H1 (cell line): ENCODE measurements around the gene EGLN3. TPM values are rescaled to one million over a fixed set of nuclear protein-coding genes. Genes with fewer than 3 reads are reported as not detected.

Experiments used
- CTCF ChIA-PET: fragments of 300-600 bp; sonication (Branson Sonifier 250); formaldehyde crosslinking; loops from one replicate; lab custom pipeline; 2021; ENCODE audit not compliant: partially characterized antibody; lab: Charles Lee
- POLR2A ChIA-PET: fragments of 300-600 bp; sonication (Branson Sonifier 250); formaldehyde crosslinking; loops from one replicate; lab custom pipeline; 2021; ENCODE audit warnings: inconsistent platforms; ENCODE audit not compliant: partially characterized antibody; lab: Charles Lee
- DNase-seq, 2 experiments: peaks; one replicate each; pipeline versions ENCODE4 v3.0.0 to v3.0.0-alpha.2; 2010 to 2022; ENCODE audit warnings: low spot score in 2 of 2, low read depth in 1 of 2, mixed read lengths in 1 of 2
- FAIRE-seq: peaks from 2 replicates; lab custom pipeline; 2011; peaks lifted over from hg19 to GRCh38; lab: Jason Lieb, UNC
- H2AFZ ChIP-seq: 2 replicates; pipeline ENCODE4 v1.8.1; 2012; ENCODE audit warnings: low read length, inconsistent platforms
- H2AK5ac ChIP-seq: 2 replicates; pipeline ENCODE4 v1.6.1; 2013; ENCODE audit warnings: low read depth, low read length
- H2BK120ac ChIP-seq: replicated peaks from 2 replicates; pipeline ENCODE3; 2013; ENCODE audit warnings: low read depth, low read length, inconsistent platforms
- H2BK12ac ChIP-seq: 2 replicates; pipeline ENCODE4 v1.6.1; 2013; ENCODE audit warnings: low read depth, low read length
- H2BK15ac ChIP-seq: 2 replicates; pipeline ENCODE4 v1.6.1; 2013; ENCODE audit warnings: low read length
- H2BK20ac ChIP-seq: 2 replicates; pipeline ENCODE4 v1.6.1; 2013; ENCODE audit warnings: low read length
- H2BK5ac ChIP-seq: 2 replicates; pipeline ENCODE4 v1.6.1; 2013; ENCODE audit warnings: low read depth, low read length
- H3K14ac ChIP-seq: 2 replicates; pipeline ENCODE4 v1.6.1; 2013; ENCODE audit warnings: inconsistent platforms; ENCODE audit not compliant: insufficient read length
- H3K18ac ChIP-seq: 2 replicates; pipeline ENCODE4 v1.6.1; 2013; ENCODE audit warnings: low read length; ENCODE audit errors: extremely low read depth
- H3K23ac ChIP-seq: 2 replicates; pipeline ENCODE4 v1.6.1; 2013; ENCODE audit warnings: inconsistent platforms; ENCODE audit not compliant: insufficient read length
- H3K23me2 ChIP-seq: 2 replicates; pipeline ENCODE4 v1.6.1; 2013; ENCODE audit warnings: low read depth, low read length
- H3K27ac ChIP-seq: 2 replicates; pipeline ENCODE4 v1.6.1; 2011; ENCODE audit warnings: low read depth, low read length, inconsistent platforms
- H3K27me3 ChIP-seq, 4 experiments: replicated peaks in 1 of 4; 1 replicate in 1 of 4; 2 replicates in 3 of 4; pipeline versions ENCODE4 v1.6.1 to v1.8.1; 2011 to 2013; ENCODE audit warnings: low read length in 3 of 4, mild to moderate bottlenecking in 3 of 4, inconsistent platforms in 2 of 4, mixed read lengths in 2 of 4, moderate library complexity in 1 of 4; ENCODE audit not compliant: control insufficient read depth in 3 of 4, insufficient read depth in 3 of 4; ENCODE audit errors: extremely low read depth in 1 of 4
- H3K36me3 ChIP-seq, 4 experiments: 2 replicates each; pipeline versions ENCODE4 v1.6.1 to v1.8.1; 2011 to 2013; ENCODE audit warnings: mild to moderate bottlenecking in 4 of 4, low read length in 3 of 4, moderate library complexity in 2 of 4, control low read depth in 1 of 4, inconsistent platforms in 1 of 4; ENCODE audit not compliant: insufficient read depth in 4 of 4, control insufficient read depth in 2 of 4
- H3K4ac ChIP-seq: replicated peaks from 2 replicates; pipeline ENCODE3; 2013; ENCODE audit warnings: low read length, low read depth, mixed read lengths, inconsistent platforms; ENCODE audit not compliant: insufficient read length
- H3K4me1 ChIP-seq, 4 experiments: replicated peaks in 1 of 4; 1 replicate in 1 of 4; 2 replicates in 3 of 4; pipeline versions ENCODE4 v1.6.1 to v1.8.1; 2011 to 2013; ENCODE audit warnings: low read length in 3 of 4, inconsistent platforms in 2 of 4, mixed read lengths in 1 of 4; ENCODE audit not compliant: insufficient read depth in 4 of 4, control insufficient read depth in 3 of 4
- H3K4me2 ChIP-seq, 2 experiments: 2 replicates each; pipeline versions ENCODE4 v1.6.1 to v1.8.1; 2011 to 2013; ENCODE audit warnings: low read depth in 2 of 2, low read length in 2 of 2, control low read depth in 1 of 2, inconsistent platforms in 1 of 2, mild to moderate bottlenecking in 1 of 2; ENCODE audit not compliant: insufficient read depth in 1 of 2
- H3K4me3 ChIP-seq, 4 experiments: fragments of 200-600, 300-600 bp in 1 of 4; sonication (generic), shearing (Covaris generic), sonication (Bioruptor Twin) in 1 of 4; 2 replicates each; pipeline versions ENCODE4 v1.5.1 to v1.8.1; 2011 to 2016; ENCODE audit warnings: low read length in 4 of 4, low read depth in 3 of 4, control low read depth in 2 of 4, inconsistent platforms in 2 of 4, mild to moderate bottlenecking in 2 of 4, mixed read lengths in 1 of 4, moderate library complexity in 1 of 4; ENCODE audit not compliant: insufficient read depth in 2 of 4; ENCODE audit errors: extremely low read depth in 1 of 4
- H3K56ac ChIP-seq: replicated peaks from 2 replicates; pipeline ENCODE3; 2013; ENCODE audit warnings: low read depth, mild to moderate bottlenecking, mixed read lengths, low read length, inconsistent platforms; ENCODE audit not compliant: insufficient read length
- H3K79me1 ChIP-seq: 2 replicates; pipeline ENCODE4 v1.6.1; 2013; ENCODE audit warnings: low read depth, low read length, control low read depth
- H3K79me2 ChIP-seq, 2 experiments: 2 replicates each; pipeline versions ENCODE4 v1.6.1 to v1.8.1; 2012 to 2013; ENCODE audit warnings: low read length in 2 of 2, mild to moderate bottlenecking in 2 of 2, inconsistent platforms in 1 of 2; ENCODE audit not compliant: insufficient read depth in 2 of 2, control insufficient read depth in 1 of 2
- H3K9ac ChIP-seq, 4 experiments: replicated peaks in 1 of 4; 1 replicate in 1 of 4; 2 replicates in 3 of 4; pipeline versions ENCODE4 v1.6.1 to v1.8.1; 2011 to 2013; ENCODE audit warnings: low read depth in 3 of 4, low read length in 3 of 4, control low read depth in 2 of 4, mild to moderate bottlenecking in 2 of 4, moderate library complexity in 2 of 4, inconsistent platforms in 1 of 4; ENCODE audit errors: extremely low read depth in 1 of 4
- H3K9me3 ChIP-seq, 2 experiments: 2 replicates each; pipeline versions ENCODE4 v1.6.1 to v1.8.1; 2012 to 2013; ENCODE audit warnings: mild to moderate bottlenecking in 2 of 2, moderate library complexity in 2 of 2, control low read depth in 1 of 2, inconsistent platforms in 1 of 2, low read depth in 1 of 2, low read length in 1 of 2, mixed read lengths in 1 of 2; ENCODE audit not compliant: insufficient read depth in 2 of 2
- H4K20me1 ChIP-seq, 2 experiments: replicated peaks in 1 of 2; 2 replicates each; pipeline versions ENCODE3 to v1.8.1; 2011 to 2013; ENCODE audit warnings: inconsistent platforms in 2 of 2, low read length in 2 of 2, mild to moderate bottlenecking in 1 of 2; ENCODE audit not compliant: insufficient read depth in 2 of 2, control insufficient read depth in 1 of 2
- H4K5ac ChIP-seq: 2 replicates; pipeline ENCODE4 v1.6.1; 2013; ENCODE audit warnings: low read length, low read depth, mixed read lengths, inconsistent platforms; ENCODE audit not compliant: insufficient read length
- H4K8ac ChIP-seq: 2 replicates; pipeline ENCODE4 v1.8.0; 2013; ENCODE audit warnings: mild to moderate bottlenecking, moderate library complexity, low read length, inconsistent platforms; ENCODE audit not compliant: insufficient read depth; ENCODE audit errors: extremely low read depth
- H4K91ac ChIP-seq: replicated peaks from 2 replicates; pipeline ENCODE3; 2013; ENCODE audit warnings: low read length, mixed read lengths, inconsistent platforms; ENCODE audit not compliant: insufficient read length
- BACH1 ChIP-seq: IDR thresholded peaks from 2 replicates; pipeline ENCODE4 v1.6.1; 2012; ENCODE audit warnings: low read length, improper control_type of control experiment
- CHD1 ChIP-seq: IDR thresholded peaks from 2 replicates; pipeline ENCODE4 v1.6.1; 2012; ENCODE audit warnings: low read depth, low read length, improper control_type of control experiment
- EGR1 ChIP-seq: IDR thresholded peaks from 2 replicates; pipeline ENCODE4 v1.6.1; 2011; ENCODE audit warnings: low read depth, low read length, borderline replicate concordance
- FOSL1 ChIP-seq: IDR thresholded peaks from 2 replicates; pipeline ENCODE4 v1.6.1; 2011; ENCODE audit warnings: mild to moderate bottlenecking, low read depth, low read length, moderate library complexity; ENCODE audit not compliant: insufficient read depth
- HDAC2 ChIP-seq, 2 experiments: fragments of 300-600 bp in 1 of 2; sonication (generic) in 1 of 2; IDR thresholded peaks; 2 replicates each; pipeline ENCODE4 v1.6.1; 2011 to 2012; ENCODE audit warnings: low read depth in 2 of 2, low read length in 2 of 2, mild to moderate bottlenecking in 2 of 2, moderate library complexity in 2 of 2, borderline replicate concordance in 1 of 2, inconsistent platforms in 1 of 2
- KDM1A ChIP-seq: fragments of 200-600, 300-600 bp; sonication (generic); IDR thresholded peaks from 2 replicates; pipeline ENCODE4 v1.7.1; 2016; ENCODE audit warnings: mild to moderate bottlenecking, low read length, borderline replicate concordance
- KDM5A ChIP-seq: fragments of 200-600 bp; IDR thresholded peaks from 2 replicates; pipeline ENCODE4 v1.7.1; 2012; ENCODE audit warnings: mild to moderate bottlenecking, low read length, inconsistent platforms, mixed read lengths
- NRF1 ChIP-seq: IDR thresholded peaks from 2 replicates; pipeline ENCODE4 v1.6.1; 2011; ENCODE audit warnings: mild to moderate bottlenecking, low read depth, low read length, improper control_type of control experiment
- PHF8 ChIP-seq: fragments of 200-600 bp; sonication (generic); conservative IDR thresholded peaks from 2 replicates; pipeline ENCODE4 v1.7.1; 2012; ENCODE audit warnings: low read depth, mild to moderate bottlenecking, inconsistent platforms, low read length, moderate library complexity
- RAD21 ChIP-seq, 2 experiments: IDR thresholded peaks in 1 of 2; conservative IDR thresholded peaks in 1 of 2; 2 replicates each; pipeline ENCODE4 v1.6.1; 2011; ENCODE audit warnings: low read depth in 2 of 2, low read length in 2 of 2, improper control_type of control experiment in 1 of 2, inconsistent platforms in 1 of 2, mild to moderate bottlenecking in 1 of 2, moderate library complexity in 1 of 2
- SIN3A ChIP-seq, 2 experiments: IDR thresholded peaks in 1 of 2; conservative IDR thresholded peaks in 1 of 2; 2 replicates each; pipeline ENCODE4 v1.6.1; 2011 to 2012; ENCODE audit warnings: low read length in 2 of 2, improper control_type of control experiment in 1 of 2, low read depth in 1 of 2, mild to moderate bottlenecking in 1 of 2
- SP4 ChIP-seq: IDR thresholded peaks from 2 replicates; pipeline ENCODE4 v1.6.1; 2012; ENCODE audit warnings: low read length, inconsistent platforms
- SUZ12 ChIP-seq: fragments of 200-600 bp; sonication (generic); IDR thresholded peaks from 2 replicates; pipeline ENCODE4 v1.6.1; 2012; ENCODE audit warnings: mild to moderate bottlenecking, inconsistent platforms, low read length, moderate library complexity, mixed read lengths
- polyA plus RNA-seq, 7 experiments: library from polyadenylated mRNA; depleted of rRNA in 3 of 7; stranded (reverse) in 5 of 7; unstranded in 2 of 7; fragments of >200 nt in 5 of 7; fragments of 200-250 nt in 2 of 7; gene quantifications; 1 replicate in 5 of 7; 2 replicates in 1 of 7; 4 replicates in 1 of 7; pipeline versions ENCODE4 v1.2.1 to v1.2.3, GENCODE V29; 2011 to 2013; ENCODE audit warnings: missing spikeins in 2 of 7, mixed read lengths in 2 of 7
- total RNA-seq: library from RNA; stranded (reverse); fragmentation: NEBNext Ultra II Directional; extraction: Animal tissue kit (Norgen Biotek cat#: 25700); gene quantifications from 2 replicates; pipeline ENCODE4 v1.2.1, GENCODE V29; 2021
- TF ChIP-seq, protein P1 (sequence below): IDR thresholded peaks from 2 replicates; pipeline ENCODE4 v1.6.1; 2011; ENCODE audit warnings: low read length, improper control_type of control experiment

The EGLN3 gene
- total and polyA plus RNA-seq, 2 of the 8 experiments (the other 6 are each of a cell fraction or from before 2014, with no cell fraction given), result 10.6 to 27.3 TPM

DNA sequence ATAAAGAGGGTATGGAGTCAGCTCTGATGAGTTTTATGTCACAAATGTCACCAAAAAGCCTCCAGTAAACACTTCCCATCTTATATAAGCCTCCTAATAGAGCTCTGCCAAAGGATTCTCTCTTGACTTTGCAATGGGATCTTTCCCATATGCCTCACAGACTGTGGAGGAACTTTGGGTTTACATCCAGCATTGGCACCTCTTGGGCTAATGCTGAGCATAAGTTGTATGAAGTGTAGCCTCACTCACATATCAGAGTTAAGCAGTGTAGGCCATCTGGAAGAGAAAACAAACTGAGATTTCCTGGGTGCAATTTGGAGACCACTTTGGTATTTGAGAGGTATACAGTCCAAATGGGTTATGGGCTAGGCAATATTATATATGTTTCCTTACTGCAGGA lies 24.9 kb downstream of the EGLN3 start:
- Histone ChIP-seq H3K79me2 (peaks cover 0 to 1% of the 10 kb centered on the region in 2 experiments; a peak in 2 of 4 replicates), H2BK20ac (no peak overlapping the region), H3K14ac (no peak overlapping the region), H4K91ac (no peak overlapping the region), H4K5ac (no peak overlapping the region), H2BK12ac (no peak overlapping the region), H3K4me2 (no peak overlapping the region), H3K18ac (no peak overlapping the region), H2BK120ac (no peak overlapping the region), H2AFZ (no peak overlapping the region), H3K4me1 (peaks cover 0 to 4% (median 2%) of the 10 kb centered on the region in 4 experiments; a peak in 2 of 7 replicates), H4K8ac (no peak overlapping the region), H3K4me3 (no peak overlapping the region), H3K27me3 (no peaks in the 10 kb centered on the region), H2BK5ac (no peak overlapping the region), H3K56ac (no peak overlapping the region), H2AK5ac (no peak overlapping the region), H3K9me3 (no peaks in the 10 kb centered on the region), H2BK15ac (no peak overlapping the region), H3K9ac (no peak overlapping the region), H3K23ac (no peak overlapping the region), H3K27ac (no peak overlapping the region), H3K79me1 (no peaks in the 10 kb centered on the region), H3K4ac (no peak overlapping the region), H4K20me1 (no peaks in the 10 kb centered on the region), H3K23me2 (no peaks in the 10 kb centered on the region), H3K36me3 (peaks cover 7 to 50% (median 20%) of the 10 kb centered on the region in 4 experiments; a peak in 7 of 8 replicates)
- ChIA-PET CTCF (no interaction called here), POLR2A (no interaction called here)
- FAIRE-seq (no peak), DNase-seq (no peak)
- TF ChIP-seq SP4 (no peak), KDM5A (no peak), FOSL1 (no peak), SUZ12 (no peak), PHF8 (no peak), NRF1 (no peak), RAD21 (IDR thresholded peaks at IDR 0.05 in 1 of 2, conservative IDR thresholded peaks at IDR 0.05 in 1 of 2; ENCODE audit: low read depth in 2 of 2, low read length in 2 of 2) (no peak), SIN3A (conservative IDR thresholded peaks at IDR 0.05 in 1 of 2, IDR thresholded peaks at IDR 0.05 in 1 of 2; ENCODE audit: low read depth in 1 of 2, low read length in 2 of 2) (no peak), KDM1A (no peak), HDAC2 (IDR thresholded peaks at IDR 0.05; ENCODE audit: borderline replicate concordance in 1 of 2, low read depth in 2 of 2, low read length in 2 of 2) (no peak), CHD1 (no peak), EGR1 (no peak), BACH1 (no peak)
- TF ChIP-seq, protein P1, sequence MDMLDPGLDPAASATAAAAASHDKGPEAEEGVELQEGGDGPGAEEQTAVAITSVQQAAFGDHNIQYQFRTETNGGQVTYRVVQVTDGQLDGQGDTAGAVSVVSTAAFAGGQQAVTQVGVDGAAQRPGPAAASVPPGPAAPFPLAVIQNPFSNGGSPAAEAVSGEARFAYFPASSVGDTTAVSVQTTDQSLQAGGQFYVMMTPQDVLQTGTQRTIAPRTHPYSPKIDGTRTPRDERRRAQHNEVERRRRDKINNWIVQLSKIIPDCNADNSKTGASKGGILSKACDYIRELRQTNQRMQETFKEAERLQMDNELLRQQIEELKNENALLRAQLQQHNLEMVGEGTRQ, result no peak
